Ammon's horn (tissue), 1 donor: ENCODE data around the gene GP9.
"Not testable (repeated sequence)": the region's sequence is repeated elsewhere in the genome, so short reads cannot be mapped to it uniquely, and the experiment has no call there.

Experiments used
- DNase-seq: peaks from one replicate; pipeline ENCODE4 v3.0.0-alpha.2; 2016; ENCODE audit warnings: low spot score

Gene GP9

GRCh38 chr3:129070086-129070885 is 9.7 kb downstream of the GP9 start:
- DNase-seq: no peak

- DNase-seq: no peak
These were observed 16.6 kb downstream of the GP9 start for GRCh38 chr3:129077222-129077621.

DNA sequence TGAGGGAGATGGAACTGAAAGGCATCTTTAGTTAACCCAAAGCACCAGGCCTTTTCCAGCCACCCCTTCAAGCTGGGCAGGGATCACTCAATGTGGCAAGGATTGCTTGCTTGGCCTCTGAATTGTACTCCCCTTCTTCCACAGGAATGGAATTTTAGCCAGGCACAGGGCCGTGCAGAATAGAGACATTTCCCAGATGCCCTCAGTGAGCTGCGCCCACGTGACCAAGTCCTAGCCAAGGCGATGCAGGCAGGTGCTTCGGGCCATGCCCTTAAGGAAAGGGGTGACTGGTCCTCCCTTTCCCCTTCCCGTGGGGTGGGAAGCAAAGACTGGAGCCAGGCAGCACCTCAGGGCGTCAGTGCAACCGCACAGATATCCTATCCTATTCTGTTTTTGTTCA is 17.9 kb downstream of the GP9 start:
- DNase-seq: no peak

GRCh38 chr3:129081503-129081902 is 20.9 kb downstream of the GP9 start:
- DNase-seq: no peak

DNA sequence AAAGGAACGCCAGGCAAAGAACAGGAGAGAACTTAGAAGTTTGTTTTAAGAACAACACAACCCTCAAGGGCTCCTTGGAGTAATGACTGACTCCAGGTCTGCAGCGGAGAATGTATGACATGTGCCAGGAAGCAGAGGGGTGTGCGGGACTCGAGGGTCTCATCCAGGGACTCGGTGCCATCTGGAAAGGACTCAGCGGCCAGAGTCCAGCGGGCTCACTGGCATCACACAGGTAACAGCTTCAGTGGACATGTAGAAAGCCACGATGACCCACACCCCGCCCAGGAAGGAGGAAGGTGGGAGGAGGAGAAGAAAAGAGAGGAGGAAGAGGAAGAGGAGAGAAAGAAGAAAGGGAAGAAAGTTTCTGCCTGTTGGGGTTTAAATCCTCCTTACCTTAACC is 21.4 kb downstream of the GP9 start:
- no peak for DNase-seq

GRCh38 chr3:129084501-129084900 is 23.9 kb downstream of the GP9 start:
- no peak for DNase-seq

GRCh38 chr3:129085165-129085715 is 24.7 kb downstream of the GP9 start:
- no peak for DNase-seq

DNA sequence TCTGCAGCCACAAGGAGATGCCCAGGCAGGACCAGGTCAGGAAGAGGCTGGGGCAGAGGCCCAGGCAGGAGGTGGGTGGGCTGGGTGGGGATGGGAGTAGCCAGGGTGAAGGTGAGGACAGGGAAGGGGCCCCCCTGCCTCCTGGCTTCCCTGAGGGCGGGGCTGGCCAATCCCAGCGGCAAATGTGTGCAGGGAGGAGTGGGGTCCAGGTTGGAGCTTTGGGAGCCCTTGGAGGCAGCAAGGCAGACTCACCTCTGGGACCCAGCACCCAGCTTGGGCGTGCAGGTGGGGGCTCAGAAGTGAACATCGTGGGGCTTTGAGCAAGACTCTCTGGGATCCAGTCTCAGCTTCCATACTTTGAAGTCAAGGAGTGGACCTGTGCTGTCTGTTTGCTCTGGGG is 25.2 kb downstream of the GP9 start:
- DNase-seq: no peak

GRCh38 chr3:129087138-129087702 is 26.6 kb downstream of the GP9 start:
- DNase-seq: no peak

GRCh38 chr3:129087904-129088303 is 27.3 kb downstream of the GP9 start:
- not testable (repeated sequence) for DNase-seq

GRCh38 chr3:129088312-129088711 is 27.7 kb downstream of the GP9 start:
- not testable (repeated sequence) for DNase-seq

GRCh38 chr3:129095285-129095684 is 34.7 kb downstream of the GP9 start:
- no peak for DNase-seq

DNA sequence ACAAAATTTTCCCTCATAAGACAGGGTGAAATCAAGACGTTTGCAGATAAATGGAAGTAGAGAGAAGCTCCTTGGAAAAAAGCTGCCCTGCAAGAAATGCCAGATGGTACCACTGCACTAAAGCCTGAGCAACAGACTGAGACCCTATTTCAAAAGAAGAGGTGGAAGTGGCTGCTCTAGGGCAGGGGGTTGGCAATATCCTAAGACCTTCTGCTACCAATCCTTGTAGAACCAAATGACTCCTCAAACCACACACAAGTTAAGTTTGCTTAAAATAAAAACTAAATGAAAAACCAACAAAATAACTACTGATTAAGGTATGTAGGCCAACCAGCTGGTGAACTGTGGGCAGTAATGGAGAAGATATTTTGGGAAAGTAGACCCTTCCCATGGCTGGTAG is 39.7 kb downstream of the GP9 start:
- DNase-seq: no peak

- DNase-seq: no peak
These were observed 41.0 kb downstream of the GP9 start for GRCh38 chr3:129101370-129102138.

GRCh38 chr3:129103296-129103695 is 42.7 kb downstream of the GP9 start:
- no peak for DNase-seq

- DNase-seq: no peak
These were observed 43.5 kb downstream of the GP9 start for GRCh38 chr3:129104051-129104450.

GRCh38 chr3:129104498-129105079 is 44.0 kb downstream of the GP9 start:
- no peak for DNase-seq

GRCh38 chr3:129105862-129106261 is 45.3 kb downstream of the GP9 start:
- DNase-seq: no peak

GRCh38 chr3:129106320-129106719 is 45.7 kb downstream of the GP9 start:
- DNase-seq: no peak

GRCh38 chr3:129106866-129107565 is 46.4 kb downstream of the GP9 start:
- no peak for DNase-seq

- DNase-seq: no peak
These were observed 47.2 kb downstream of the GP9 start for GRCh38 chr3:129107793-129108192.
